ENCODE data around the gene NXPH1.

NXPH1 gene

DNA sequence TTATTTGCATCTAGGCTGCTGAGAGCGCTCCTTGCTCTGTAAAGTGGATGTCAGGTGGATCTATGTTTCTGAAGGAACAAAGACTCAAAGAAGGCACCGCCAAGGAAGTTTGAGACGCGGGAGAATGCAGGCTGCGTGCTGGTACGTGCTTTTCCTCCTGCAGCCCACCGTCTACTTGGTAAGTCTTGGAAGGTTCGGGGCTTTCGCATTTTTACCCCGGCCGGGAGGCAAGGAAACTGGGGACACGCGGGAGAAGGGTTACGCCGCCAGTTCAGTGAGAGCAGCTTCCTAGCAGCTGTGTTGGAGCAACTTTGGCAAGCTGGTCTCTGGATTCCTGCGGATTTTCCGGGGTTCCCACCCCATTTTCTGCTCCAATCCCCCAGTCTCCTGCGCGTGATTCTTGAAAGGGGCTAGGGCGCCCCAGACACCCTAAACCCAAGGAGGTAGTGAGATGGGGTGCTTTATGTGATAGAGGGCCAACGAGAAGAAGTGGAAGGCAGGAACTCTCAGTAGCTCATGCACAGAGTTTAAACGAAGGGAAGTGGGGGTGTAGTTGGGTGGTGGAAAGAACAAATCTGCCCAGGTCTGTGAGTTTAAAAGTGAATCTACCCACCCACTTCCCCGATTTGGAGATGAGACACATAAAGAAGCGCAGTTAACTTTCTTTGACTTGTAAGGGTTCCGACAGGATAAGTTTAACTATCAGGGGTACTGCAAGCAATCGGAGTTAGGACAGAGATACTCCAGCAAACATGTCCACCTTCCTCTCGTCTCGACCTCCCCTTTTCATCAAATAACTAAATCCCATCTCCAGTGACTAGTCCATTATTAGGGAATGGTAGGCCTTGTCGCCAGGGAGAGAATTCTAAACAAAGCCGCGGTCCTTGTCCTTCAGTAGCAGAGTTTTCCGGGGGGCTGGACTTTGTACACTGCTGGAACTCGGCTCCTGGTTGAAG lies 2.5 kb downstream of the NXPH1 start:
- in situ Hi-C loops (cut with MboI; ENCODE audit: low sequenced_read_pairs): no loop called here

DNA sequence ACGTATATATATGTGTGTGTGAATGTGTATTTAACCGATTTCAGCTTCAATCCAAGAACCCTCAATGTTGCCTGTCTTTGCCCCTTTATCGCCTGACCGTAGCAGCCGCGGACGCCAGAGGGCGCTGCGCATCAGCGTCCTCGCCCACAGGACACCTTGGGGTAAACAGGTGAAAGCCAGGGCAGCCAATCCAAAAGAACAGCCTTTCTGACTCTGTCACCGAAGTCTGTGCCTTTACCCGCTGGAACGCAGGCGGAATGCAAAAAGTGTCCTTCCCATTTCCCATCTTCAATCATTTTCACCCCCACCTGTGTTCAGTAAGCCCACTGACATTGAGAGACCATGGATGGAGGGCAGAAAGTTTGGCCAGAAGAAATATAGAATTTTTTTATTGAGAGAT lies 3.6 kb downstream of the NXPH1 start:
- in situ Hi-C loops (cut with MboI; ENCODE audit: low sequenced_read_pairs): no loop called here

DNA sequence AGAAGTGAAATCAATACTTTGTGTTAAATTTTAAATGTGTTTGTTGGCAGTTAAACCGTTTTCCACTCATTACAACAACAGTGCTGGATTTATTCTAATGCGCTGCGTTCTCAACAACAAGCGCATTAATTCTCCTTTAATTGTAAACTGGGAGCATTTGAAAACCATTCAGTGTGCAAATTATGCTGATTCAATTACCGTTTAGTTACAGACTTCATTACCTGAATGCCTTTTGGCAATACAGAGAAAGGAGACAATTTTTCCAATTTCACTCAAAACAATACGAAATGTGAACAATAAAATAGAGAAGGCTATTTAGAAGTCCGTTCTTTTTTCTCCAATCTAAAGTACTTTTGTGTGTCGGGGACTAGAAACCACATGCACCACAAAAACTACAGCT lies 4.2 kb downstream of the NXPH1 start:
- in situ Hi-C loops (cut with MboI; ENCODE audit: low sequenced_read_pairs): no loop called here

DNA sequence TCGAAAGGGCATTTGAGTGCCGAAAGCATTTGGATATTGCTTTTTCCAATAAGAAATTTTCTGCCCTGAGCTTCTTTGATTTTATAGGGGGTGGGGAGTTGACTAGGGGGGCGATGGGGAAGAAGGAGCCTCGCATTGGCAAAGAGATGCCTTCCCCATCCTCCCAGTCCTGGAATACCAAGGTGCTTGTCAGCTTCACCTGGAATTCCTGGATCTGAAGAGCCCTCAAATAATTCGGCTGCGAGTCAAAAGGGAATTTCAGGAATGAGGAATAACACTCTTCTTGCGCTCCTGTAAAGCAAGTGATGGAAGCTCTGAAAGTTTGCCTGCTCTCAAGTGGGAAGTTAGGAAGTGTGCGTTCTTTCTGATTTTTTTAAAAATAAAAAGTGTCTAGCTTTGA lies 7.3 kb downstream of the NXPH1 start:
- in situ Hi-C loops (cut with MboI; ENCODE audit: low sequenced_read_pairs): no loop called here

DNA sequence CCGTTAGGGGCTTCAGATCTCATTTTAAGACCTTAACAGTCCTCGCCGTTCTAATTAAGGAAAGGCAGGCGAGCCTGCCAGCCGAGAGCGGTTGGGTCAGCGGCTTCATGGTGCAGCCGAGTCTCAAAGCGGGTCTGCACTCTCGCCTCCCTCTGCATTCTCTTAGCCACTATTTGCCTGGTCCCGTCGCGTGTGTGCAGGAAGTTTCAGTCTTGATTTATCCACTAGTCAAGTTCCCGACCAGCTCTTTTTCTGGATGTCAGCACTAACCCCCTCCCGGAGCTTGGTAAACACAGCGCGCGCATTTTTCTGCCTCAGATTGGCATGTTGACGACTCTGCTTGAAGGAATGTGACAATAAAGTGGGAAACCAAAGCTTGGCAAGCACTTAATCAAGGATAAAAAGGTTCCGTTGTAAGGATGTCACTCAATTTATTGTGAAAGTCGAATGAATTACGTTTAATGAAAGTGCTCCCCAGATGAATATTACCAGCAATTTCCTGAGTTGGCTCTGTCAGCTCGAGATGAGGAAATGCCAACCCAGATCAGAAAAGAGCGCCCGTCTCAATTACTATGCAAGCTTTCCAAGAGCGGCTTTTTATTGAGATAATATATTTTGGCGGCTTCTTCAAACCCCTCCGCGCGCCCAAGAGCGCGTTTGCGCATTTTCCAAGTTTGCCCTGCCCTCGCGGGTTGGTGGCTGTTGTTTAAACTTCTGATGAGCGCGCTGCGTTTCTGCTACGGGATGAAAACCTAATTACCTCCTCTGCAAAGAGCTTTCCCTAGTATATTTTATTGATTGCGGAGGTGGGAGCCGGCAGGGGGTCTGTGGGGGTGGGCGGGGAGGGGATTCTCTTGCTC lies 7.9 kb downstream of the NXPH1 start:
- in situ Hi-C loops (cut with MboI; ENCODE audit: low sequenced_read_pairs): no loop called here

DNA sequence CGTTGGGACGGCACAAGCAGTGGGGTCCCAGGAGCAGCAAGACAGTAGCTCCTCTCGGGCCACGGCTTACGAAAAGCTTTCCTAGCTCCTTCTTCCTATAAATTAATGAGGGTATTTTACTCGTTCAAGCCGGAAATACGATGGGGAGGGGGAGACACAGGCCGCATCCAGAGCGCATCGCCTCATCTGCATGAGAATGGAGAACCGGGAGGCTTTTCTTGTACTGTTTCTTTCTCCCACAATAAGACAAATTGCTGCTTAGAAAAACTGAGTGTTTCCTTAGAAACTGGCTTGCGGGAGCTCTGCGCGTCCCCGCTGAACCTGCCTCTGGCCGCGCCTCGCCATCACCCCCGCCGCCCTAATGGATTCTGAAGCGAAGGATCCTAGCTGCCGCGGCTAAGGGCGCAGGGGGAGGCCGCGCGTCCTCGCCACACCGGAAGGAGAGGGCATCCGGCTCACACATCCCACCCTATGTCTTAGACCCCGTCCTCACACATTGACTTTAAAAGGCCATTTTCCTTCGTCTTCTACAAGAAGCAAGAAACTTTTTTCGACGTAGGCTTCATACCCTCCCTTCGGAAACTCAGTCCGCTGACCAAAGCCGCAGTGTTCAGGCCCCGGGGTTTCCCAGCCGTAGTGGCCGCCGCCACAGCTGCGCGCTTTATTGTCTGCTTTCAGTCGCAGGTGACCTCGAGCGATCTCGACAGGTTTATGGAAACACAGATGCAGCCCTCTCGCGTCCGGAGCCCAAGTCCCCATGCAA lies 8.8 kb downstream of the NXPH1 start:
- in situ Hi-C loops (cut with MboI; ENCODE audit: low sequenced_read_pairs): no loop called here

DNA sequence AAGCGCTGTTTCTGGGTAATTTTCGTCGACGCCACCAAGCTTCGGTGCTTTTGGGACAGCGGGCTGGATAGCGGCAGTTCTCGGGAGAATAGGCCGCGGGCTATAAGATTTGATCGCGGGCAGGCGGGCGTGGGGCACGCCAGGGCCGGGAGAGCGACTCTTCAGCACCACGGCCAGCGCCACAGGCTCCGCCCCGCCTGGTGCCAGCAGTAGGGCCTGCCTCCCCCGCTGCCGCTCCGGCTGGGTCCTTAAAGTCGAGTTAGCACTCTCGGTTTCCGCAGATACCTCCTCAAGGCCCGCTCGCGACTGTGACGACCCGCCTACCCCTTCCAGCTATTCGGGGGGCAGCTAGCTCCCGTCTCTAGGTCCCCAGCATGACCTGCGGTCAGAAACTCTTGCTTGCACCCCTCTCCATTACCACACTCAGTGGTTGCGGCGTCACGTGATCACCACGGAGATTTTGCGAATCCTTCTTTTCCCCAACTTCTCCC lies 9.4 kb downstream of the NXPH1 start:
- in situ Hi-C loops (cut with MboI; ENCODE audit: low sequenced_read_pairs): no loop called here

DNA sequence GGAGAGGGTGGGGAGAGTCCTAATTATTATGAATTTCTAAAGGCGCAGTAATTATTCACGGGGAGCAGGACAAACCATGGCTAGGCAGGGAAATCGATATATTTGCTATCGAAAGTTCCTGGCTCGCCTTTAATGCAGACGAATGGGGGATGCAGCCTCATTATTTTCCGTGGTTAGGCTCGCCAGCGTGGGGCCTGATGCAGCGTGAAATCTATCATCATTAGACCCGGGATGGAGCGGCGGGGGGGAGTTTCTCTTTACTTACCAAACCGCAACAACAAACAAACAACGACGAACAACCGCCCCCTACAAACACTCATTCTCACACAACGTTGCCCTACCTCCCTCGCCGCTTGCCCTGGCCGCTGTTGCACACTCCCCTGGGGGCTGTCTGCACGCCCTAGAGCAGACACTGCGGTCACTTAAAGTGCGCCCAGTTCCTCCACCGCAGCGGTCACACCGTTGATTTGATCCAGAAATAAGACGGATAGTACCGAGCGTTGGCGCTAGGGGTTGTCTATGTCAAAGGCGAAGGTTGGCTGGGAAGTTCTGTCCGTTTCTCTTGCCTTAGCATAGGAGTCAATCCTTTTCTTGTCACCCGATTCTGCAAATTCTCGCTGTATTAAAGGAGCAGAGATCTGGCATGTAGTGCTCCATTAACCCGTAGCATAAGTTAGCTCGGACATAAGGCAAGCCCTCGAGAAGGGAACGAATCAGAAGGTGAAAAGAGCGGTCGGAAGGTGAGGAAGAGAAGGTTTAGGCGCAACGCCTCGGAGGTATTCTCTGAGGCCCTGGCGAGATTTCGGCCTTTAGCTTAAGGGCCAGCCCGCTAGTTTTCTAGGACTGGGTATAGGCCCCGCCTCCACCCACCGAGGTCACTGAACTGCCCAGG lies 10.4 kb downstream of the NXPH1 start:
- in situ Hi-C loops (cut with MboI; ENCODE audit: low sequenced_read_pairs): no loop called here

DNA sequence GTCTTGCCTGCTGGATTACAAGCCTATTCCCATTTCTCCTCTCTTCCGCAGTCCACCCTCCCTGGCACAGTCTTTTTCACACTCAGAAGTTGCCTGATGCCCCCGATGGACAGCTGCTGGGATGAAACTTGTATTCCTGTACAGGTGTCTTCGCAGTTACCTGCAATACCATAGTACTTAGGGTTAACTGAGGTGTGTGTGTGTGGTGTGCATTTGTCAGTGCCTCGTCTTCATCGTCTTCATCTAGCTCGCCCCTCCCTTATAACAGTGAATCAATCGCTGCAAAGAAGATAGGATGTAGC lies 11.0 kb downstream of the NXPH1 start:
- in situ Hi-C loops (cut with MboI; ENCODE audit: low sequenced_read_pairs): no loop called here

DNA sequence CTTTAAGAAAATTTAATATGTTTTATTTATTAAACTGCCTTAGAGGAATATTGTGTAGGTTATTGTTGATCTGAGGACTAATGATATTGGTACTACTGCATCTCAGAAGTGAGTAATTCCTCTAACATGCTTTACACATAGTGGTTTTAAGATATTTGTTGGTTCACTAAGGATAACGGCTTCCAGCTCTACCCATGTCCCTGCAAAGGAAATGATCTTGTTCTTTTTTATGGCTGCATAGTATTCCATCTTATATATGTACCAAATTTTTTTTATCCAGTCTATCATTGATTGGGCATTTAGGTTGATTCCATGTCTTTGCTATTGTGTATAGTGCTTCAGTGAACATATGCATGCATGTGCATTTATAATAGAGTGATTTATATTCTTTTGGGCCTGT lies 20.1 kb downstream of the NXPH1 start:
- in situ Hi-C loops (cut with MboI; ENCODE audit: low sequenced_read_pairs): no loop called here

DNA sequence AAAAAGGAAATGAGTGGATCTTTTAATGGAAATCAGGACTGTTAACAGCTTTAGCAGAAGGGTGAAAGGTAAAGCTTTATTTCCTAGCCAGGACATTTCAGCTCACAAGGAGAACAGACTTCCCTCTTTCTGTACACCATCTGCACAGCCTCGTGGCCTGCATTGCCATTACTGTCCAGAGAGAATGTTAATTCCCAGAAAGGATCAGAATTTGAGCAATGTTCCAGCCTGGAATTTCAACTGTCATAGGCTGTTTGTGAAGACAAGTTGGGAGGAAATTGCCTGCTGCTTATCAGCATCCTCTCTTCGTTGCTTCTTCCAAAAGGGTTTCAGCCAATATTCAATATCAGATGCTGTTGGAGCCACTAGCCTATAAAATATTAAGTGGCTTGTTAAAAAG lies 22.0 kb downstream of the NXPH1 start:
- in situ Hi-C loops (cut with MboI; ENCODE audit: low sequenced_read_pairs): no loop called here

DNA sequence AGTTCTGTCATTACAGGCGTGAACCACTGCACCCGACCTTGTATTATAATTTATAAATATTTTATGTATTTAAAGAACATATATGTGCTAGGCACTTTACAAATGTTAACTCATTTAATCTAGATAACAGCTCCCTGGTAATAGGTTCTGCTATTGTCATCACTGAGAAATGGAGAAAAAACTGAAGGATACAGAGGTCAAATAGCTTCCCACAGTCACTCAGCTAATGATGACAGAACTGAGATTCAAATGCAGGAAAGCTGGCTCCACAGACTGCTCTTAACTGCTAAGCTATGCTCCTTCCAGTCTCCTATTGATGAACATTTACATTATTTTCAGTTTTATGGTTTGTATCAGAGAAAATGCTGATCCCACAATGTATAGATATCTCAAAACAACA lies 28.9 kb downstream of the NXPH1 start:
- in situ Hi-C loops (cut with MboI; ENCODE audit: low sequenced_read_pairs): no loop called here

DNA sequence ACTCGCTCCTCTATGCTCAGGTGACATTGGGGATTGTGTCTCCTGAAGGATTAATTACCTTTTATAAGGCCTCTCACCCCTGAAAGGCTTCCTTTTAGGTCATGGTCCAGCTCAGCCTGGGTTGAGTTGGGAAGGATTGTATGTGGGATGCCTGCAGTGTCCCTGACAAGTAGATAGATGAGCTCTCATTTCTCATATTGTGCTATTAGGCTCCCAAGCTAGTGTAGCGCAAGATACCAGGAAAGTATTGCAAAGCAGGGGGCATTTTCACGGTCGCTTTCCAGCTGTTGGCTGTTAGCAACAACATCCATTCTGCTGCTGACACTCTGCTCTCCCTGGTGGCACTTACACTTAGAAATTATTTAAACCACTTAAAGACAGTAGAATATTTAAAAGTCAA lies 31.9 kb downstream of the NXPH1 start:
- in situ Hi-C loops (cut with MboI; ENCODE audit: low sequenced_read_pairs): no loop called here

DNA sequence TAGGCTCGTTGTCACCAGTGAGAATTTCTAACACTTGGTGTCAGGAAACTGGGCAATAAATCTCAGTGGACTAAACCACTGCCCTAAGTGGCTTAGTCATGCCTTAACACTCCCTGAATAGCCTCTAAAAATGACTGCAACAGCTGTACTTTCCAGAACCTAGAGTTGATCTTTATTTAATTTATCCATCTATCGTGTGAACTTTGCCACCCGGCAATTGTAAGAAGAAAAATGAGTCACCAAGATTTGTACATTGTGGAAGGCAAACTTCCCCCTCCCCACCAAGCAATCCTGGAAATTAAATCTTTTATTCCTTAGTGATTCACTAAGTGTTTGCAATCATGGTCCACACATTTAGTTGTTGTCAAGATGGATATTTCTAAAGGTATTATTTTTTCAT lies 47.1 kb downstream of the NXPH1 start:
- in situ Hi-C loops (cut with MboI; ENCODE audit: low sequenced_read_pairs): no loop called here

DNA sequence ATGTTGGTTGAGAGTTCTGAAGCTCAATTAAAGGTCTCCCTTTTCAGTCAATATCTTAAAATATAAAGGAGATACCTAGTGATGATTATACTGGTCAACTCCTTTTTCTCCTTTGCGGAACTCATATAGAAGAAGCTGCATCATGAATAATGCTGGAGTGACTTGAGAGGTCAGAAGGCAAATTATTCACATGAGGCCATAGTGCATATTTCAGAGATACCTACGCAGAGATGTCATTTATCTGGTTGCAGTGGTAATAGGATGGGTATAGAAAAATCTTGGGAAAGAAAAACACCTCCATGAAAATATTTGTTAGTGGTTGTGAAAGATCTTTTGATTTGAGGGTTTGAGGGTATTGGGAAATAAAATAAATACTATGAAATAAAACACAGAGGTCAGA lies 47.7 kb downstream of the NXPH1 start:
- in situ Hi-C loops (cut with MboI; ENCODE audit: low sequenced_read_pairs): no loop called here

DNA sequence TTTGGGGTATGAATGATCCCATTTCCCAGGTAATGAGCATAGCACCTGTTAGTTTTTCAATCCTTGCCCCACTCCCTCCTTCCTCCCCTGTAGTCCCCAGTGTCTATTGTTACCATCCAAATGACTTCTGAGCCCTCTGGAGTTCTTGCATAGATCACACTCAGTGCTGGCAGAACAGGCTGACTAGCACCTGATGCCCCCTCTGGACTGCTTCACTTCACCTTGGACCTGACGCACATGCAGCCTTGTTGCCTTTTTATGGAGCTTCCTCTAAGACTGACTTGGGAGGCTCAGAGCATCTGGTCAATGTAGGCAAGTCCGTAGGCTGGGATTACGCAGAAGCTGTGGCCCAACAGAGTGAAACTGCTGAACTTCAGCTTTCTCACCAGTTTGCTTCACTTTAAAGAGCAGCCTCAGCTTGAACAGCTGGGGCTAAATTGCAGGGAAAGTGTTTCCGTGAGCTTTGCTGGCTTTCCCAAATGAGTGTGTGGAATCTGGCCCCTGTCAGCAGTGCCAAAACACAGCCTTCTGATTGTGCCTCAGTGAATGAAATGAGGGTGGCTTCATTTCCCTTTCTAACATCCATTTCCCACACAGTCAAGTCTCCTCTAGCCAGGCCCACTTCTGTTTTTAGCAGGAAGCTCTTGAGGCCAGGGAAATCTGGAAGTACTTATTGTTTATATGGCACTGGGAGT lies 48.5 kb downstream of the NXPH1 start:
- in situ Hi-C loops (cut with MboI; ENCODE audit: low sequenced_read_pairs): no loop called here

DNA sequence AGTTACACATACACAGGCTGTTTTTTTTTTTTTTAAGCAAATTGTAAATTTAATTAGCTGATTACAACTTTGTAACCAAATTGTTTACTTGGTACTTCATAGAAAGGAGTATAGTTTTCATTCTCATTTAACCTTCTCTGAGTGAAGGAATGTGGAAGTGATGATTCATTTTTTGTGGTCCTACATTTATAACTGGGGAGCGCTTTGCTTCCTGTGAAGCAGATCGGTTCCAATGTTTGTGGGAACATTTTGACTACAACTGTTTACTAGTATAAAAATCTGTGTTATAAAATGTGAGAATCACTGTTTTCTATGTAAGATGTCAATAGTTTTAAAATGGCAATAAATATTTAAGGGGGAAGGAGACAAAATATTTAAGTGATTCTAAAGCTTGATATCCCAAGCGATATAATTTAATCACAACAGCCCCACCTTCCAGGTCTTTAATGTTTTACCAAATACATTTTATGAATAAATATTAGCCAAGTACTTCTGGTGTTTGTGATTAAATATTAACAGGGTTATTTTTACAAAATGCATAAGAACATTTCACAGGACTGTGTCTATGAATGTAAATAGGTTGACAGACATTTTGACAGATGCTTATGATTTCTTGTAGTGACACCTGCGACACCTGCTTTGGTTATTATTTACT lies 57.1 kb downstream of the NXPH1 start:
- in situ Hi-C loops (cut with MboI; ENCODE audit: low sequenced_read_pairs): no loop called here

DNA sequence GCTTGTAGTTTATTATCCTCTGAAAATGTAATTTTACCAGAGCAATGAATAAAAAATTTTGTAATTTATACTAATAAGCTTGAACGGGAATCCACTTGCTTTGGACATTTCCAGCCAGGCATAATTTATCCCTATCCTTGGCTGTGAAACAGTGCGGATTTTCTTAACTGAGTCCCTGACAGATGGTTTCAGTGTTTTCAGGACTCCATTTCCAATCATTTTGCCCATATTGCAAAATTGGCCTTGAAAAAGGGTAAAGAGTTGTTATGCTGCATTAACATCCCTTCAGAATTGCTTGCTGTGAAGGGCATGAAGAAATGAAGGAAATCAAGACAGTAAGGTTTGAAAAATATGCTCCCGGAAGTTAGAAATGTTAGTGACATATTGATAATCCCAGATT lies 57.7 kb downstream of the NXPH1 start:
- in situ Hi-C loops (cut with MboI; ENCODE audit: low sequenced_read_pairs): no loop called here

Data from HL-60/S4 (cell line).